GM19035 (cell line): ENCODE measurements around the gene POLR1D.

Experiments used
- ATAC-seq: cut with Tn5 transposase; IDR thresholded peaks from one replicate; pipeline ENCODE4 v1.9.1; 2021; ENCODE audit not compliant: unreplicated experiment

POLR1D gene

DNA sequence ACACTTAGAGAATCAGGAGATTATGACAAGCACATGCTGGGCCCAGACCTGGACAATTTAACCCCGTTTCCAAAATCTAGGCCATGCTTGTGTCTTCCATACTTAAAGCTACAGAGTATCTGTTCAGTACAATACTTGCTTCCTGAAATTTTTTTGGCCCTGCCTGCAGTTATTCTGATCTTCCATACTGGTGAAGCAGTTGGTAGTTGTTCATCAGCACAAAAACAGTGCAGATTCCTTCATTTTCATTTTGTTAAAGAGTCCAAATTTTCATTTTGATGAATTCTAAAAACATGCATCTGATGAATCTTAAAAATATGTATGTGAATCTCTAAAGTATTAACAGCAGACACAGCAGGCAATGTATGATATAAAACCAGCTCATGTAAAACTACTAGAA lies 49.2 kb downstream of the POLR1D start:
- no peak for ATAC-seq

DNA sequence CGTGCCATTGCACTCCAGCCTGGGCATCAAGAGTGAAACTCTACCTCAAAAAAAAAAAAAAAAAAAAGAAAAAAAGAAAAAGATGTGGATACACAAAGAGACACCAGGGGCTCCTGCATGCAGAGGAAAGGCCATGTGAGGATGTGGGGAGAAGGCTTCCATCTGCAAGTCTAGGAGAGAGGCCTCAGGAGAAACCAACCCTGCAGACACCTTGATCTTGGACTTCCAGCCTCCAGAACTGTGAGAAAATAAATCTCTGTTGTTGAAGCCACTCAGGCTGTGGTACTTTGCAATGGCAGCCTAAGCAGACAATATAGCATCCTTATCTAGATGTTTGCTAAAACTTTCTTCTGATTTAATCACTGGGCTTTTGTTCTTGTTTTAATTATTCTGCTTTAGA lies 50.3 kb downstream of the POLR1D start:
- no peak for ATAC-seq
